Spinal cord (tissue), 10 donors: ENCODE measurements around the gene LHFPL6. TPM values are rescaled to one million over a fixed set of nuclear protein-coding genes. Genes with fewer than 3 reads are reported as not detected.

Experiments
- DNase-seq, 6 donors: peaks; one replicate each; pipeline versions ENCODE4 v3.0.0 to v3.0.0-alpha.2; 2013 to 2015; ENCODE audit warnings: low spot score in 6 of 6, low read depth in 4 of 6
- H3K27ac ChIP-seq: one replicate; pipeline ENCODE4 v1.5.1; 2013; ENCODE audit warnings: low read depth, low read length, control low read depth
- H3K27me3 ChIP-seq: one replicate; pipeline ENCODE4 v1.6.1; 2013; ENCODE audit warnings: low read length; ENCODE audit not compliant: control insufficient read depth, insufficient read depth
- H3K36me3 ChIP-seq: one replicate; pipeline ENCODE4 v1.6.1; 2013; ENCODE audit warnings: low read length; ENCODE audit not compliant: control insufficient read depth, insufficient read depth
- H3K4me1 ChIP-seq: one replicate; pipeline ENCODE4 v1.6.1; 2013; ENCODE audit warnings: low read length; ENCODE audit not compliant: control insufficient read depth, insufficient read depth
- H3K4me3 ChIP-seq: one replicate; pipeline ENCODE4 v1.5.1; 2013; ENCODE audit warnings: low read depth, low read length, control low read depth
- H3K9me3 ChIP-seq: one replicate; pipeline ENCODE4 v1.6.1; 2013; ENCODE audit warnings: low read length; ENCODE audit not compliant: control insufficient read depth, insufficient read depth
- WGBS: methylation state at CpG from one replicate; pipeline ENCODE4 v1.1.5; 2013; ENCODE audit warnings: missing lambda C conversion rate; ENCODE audit not compliant: insufficient coverage; 5-methylcytosine and 5-hydroxymethylcytosine counted together
- polyA plus RNA-seq, 2 donors: library from polyadenylated mRNA; unstranded; fragments of 120-200 nt; gene quantifications; one replicate each; pipeline ENCODE4 v1.2.1, GENCODE V29; 2013; ENCODE audit not compliant: insufficient read length in 2 of 2
- total RNA-seq, 2 donors: library from RNA; depleted of rRNA in 1 of 2; stranded (reverse); fragments of 120-200 nt in 1 of 2; fragments of >200 nt in 1 of 2; gene quantifications; one replicate each; pipeline versions ENCODE4 v1.2.3 to v1.2.4, GENCODE V29; 2013 to 2014
- donor health status: healthy.

LHFPL6 gene
- total and polyA plus RNA-seq, 4 donors, result 49.6 to 190 (median 66.4) TPM

- H3K9me3 ChIP-seq, result no peaks in the 10 kb centered on the region
- H3K36me3 ChIP-seq, result no peaks in the 10 kb centered on the region
- H3K4me3 ChIP-seq, result no peak overlapping the region
- peaks cover 8% of the 10 kb centered on the region for H3K4me1 ChIP-seq
- DNase-seq, result no peak
- no peaks in the 10 kb centered on the region for H3K27me3 ChIP-seq
- H3K27ac ChIP-seq, result no peak overlapping the region
These were observed 237.1 kb downstream of the LHFPL6 start for GRCh38 chr13:39365879-39366278.

- WGBS, result 62% methylated on average over 5 of the region's 5 CpGs
- no peak for DNase-seq
- H3K9me3 ChIP-seq, result no peaks in the 10 kb centered on the region
- H3K36me3 ChIP-seq, result no peaks in the 10 kb centered on the region
- peaks cover 6% of the 10 kb centered on the region for H3K4me1 ChIP-seq
- H3K27me3 ChIP-seq, result no peaks in the 10 kb centered on the region
- no peak overlapping the region for H3K27ac ChIP-seq
- no peak overlapping the region for H3K4me3 ChIP-seq
These were observed 238.0 kb downstream of the LHFPL6 start for GRCh38 chr13:39364947-39365468.

- Histone ChIP-seq H3K4me3 (no peak overlapping the region), H3K36me3 (no peaks in the 10 kb centered on the region), H3K4me1 (peaks cover 4% of the 10 kb centered on the region), H3K9me3 (no peaks in the 10 kb centered on the region), H3K27me3 (no peaks in the 10 kb centered on the region), H3K27ac (no peak overlapping the region)
- WGBS, result 33% methylated on average over 1 of the region's 4 CpGs
- no peak for DNase-seq
These were observed 239.6 kb downstream of the LHFPL6 start for GRCh38 chr13:39363382-39363772.

GRCh38 chr13:39362652-39363381 is 240.2 kb downstream of the LHFPL6 start:
- Histone ChIP-seq H3K4me3 (no peak overlapping the region), H3K27ac (no peak overlapping the region), H3K9me3 (no peaks in the 10 kb centered on the region), H3K36me3 (no peaks in the 10 kb centered on the region), H3K4me1 (peaks cover 4% of the 10 kb centered on the region), H3K27me3 (no peaks in the 10 kb centered on the region)
- 38% methylated on average over 1 of the region's 5 CpGs for WGBS
- DNase-seq, result peak in 1 of 6 donors; percentile 26

- Histone ChIP-seq H3K4me3 (no peak overlapping the region), H3K4me1 (no peaks in the 10 kb centered on the region), H3K36me3 (no peaks in the 10 kb centered on the region), H3K27ac (no peak overlapping the region), H3K27me3 (no peaks in the 10 kb centered on the region), H3K9me3 (no peaks in the 10 kb centered on the region)
- DNase-seq, result no peak
- WGBS, result 57% methylated on average over 1 of the region's 1 CpG
These were observed 249.0 kb downstream of the LHFPL6 start for GRCh38 chr13:39353988-39354387.

GRCh38 chr13:39350461-39350881 is 252.5 kb downstream of the LHFPL6 start:
- Histone ChIP-seq H3K27me3 (no peaks in the 10 kb centered on the region), H3K4me1 (peaks cover 4% of the 10 kb centered on the region), H3K4me3 (no peak overlapping the region), H3K36me3 (no peaks in the 10 kb centered on the region), H3K9me3 (no peaks in the 10 kb centered on the region), H3K27ac (peak overlapping the region; percentile 27)
- DNase-seq, result peak in 2 of 6 donors; percentile 54 to 84
- no CpG with 5 or more reads among the region's 3 CpGs for WGBS

- Histone ChIP-seq H3K9me3 (no peaks in the 10 kb centered on the region), H3K27ac (peak overlapping the region; percentile 3), H3K4me3 (no peak overlapping the region), H3K36me3 (no peaks in the 10 kb centered on the region), H3K27me3 (no peaks in the 10 kb centered on the region), H3K4me1 (peaks cover 4% of the 10 kb centered on the region)
- 45% methylated on average over 4 of the region's 6 CpGs for WGBS
- peak in 2 of 6 donors; percentile 43 to 49 for DNase-seq
These were observed 253.5 kb downstream of the LHFPL6 start for GRCh38 chr13:39349391-39349960.

GRCh38 chr13:39347926-39348901 is 254.8 kb downstream of the LHFPL6 start:
- 31% methylated on average over 7 of the region's 9 CpGs for WGBS
- Histone ChIP-seq H3K27ac (no peak overlapping the region), H3K4me1 (peaks cover 4% of the 10 kb centered on the region), H3K9me3 (no peaks in the 10 kb centered on the region), H3K36me3 (no peaks in the 10 kb centered on the region), H3K4me3 (no peak overlapping the region), H3K27me3 (no peaks in the 10 kb centered on the region)
- peak in 2 of 6 donors; percentile 57 to 65 for DNase-seq

- Histone ChIP-seq H3K9me3 (no peaks in the 10 kb centered on the region), H3K27me3 (no peaks in the 10 kb centered on the region), H3K4me1 (peaks cover 4% of the 10 kb centered on the region), H3K4me3 (no peak overlapping the region), H3K27ac (no peak overlapping the region), H3K36me3 (no peaks in the 10 kb centered on the region)
- no peak for DNase-seq
- WGBS, result 81% methylated on average over 3 of the region's 5 CpGs
These were observed 257.0 kb downstream of the LHFPL6 start for GRCh38 chr13:39345982-39346381.
